Neural progenitor cell (in vitro differentiated cells): ENCODE measurements around the gene KMT5C. TPM values are rescaled to one million over a fixed set of nuclear protein-coding genes. Genes with fewer than 3 reads are reported as not detected.
A peak's percentile ranks its signal among the peaks of the same experiment; 100 is the strongest.

Experiments used
- DNase-seq: peaks from one replicate; pipeline ENCODE4 v3.0.0-alpha.2; 2016; ENCODE audit warnings: low spot score
- H2AFZ ChIP-seq: fragments of 200-600 bp; sonication (generic); replicated peaks from 2 replicates; pipeline ENCODE4 v1.6.1; 2016; ENCODE audit warnings: antibody characterized with exemption
- H3F3A ChIP-seq: fragments of 200-600 bp; sonication (generic); 2 replicates; pipeline ENCODE4 v1.6.1; 2016; ENCODE audit warnings: antibody characterized with exemption, low read depth
- H3K27ac ChIP-seq: fragments of 200-600 bp; sonication (generic); 2 replicates; pipeline ENCODE4 v1.5.1; 2016; ENCODE audit warnings: mild to moderate bottlenecking
- H3K27me3 ChIP-seq: fragments of 200-600 bp; sonication (generic); 2 replicates; pipeline ENCODE4 v1.6.1; 2016; ENCODE audit warnings: mild to moderate bottlenecking, moderate library complexity
- H3K36me3 ChIP-seq: fragments of 200-600 bp; sonication (generic); 2 replicates; pipeline ENCODE4 v1.5.1; 2016
- H3K4me1 ChIP-seq: fragments of 200-600 bp; sonication (generic); 2 replicates; pipeline ENCODE4 v1.6.1; 2016; ENCODE audit warnings: mixed run types
- H3K4me2 ChIP-seq: fragments of 200-600 bp; sonication (generic); 2 replicates; pipeline ENCODE4 v1.6.1; 2016
- H3K4me3 ChIP-seq: fragments of 200-600 bp; sonication (generic); 2 replicates; pipeline ENCODE4 v1.5.1; 2016
- H3K79me2 ChIP-seq: fragments of 200-600 bp; sonication (generic); 2 replicates; pipeline ENCODE4 v1.6.1; 2016; ENCODE audit warnings: low read depth
- H3K9ac ChIP-seq: fragments of 200-600 bp; sonication (generic); 2 replicates; pipeline ENCODE4 v1.6.1; 2016
- H3K9me3 ChIP-seq: fragments of 200-600 bp; sonication (generic); 2 replicates; pipeline ENCODE4 v1.5.1; 2016; ENCODE audit warnings: low read depth
- H4K20me1 ChIP-seq: fragments of 200-600 bp; sonication (generic); 2 replicates; pipeline ENCODE4 v1.6.1; 2016; ENCODE audit warnings: low read depth
- H3K27ac Mint-ChIP-seq: 3 replicates; pipeline ENCODE4 v1.8.0; 2021; ENCODE audit warnings: mixed read lengths
- H3K27me3 Mint-ChIP-seq: 2 replicates; pipeline ENCODE4 v1.8.0; 2022; ENCODE audit warnings: low read depth, mild to moderate bottlenecking, inconsistent platforms, moderate library complexity, mixed read lengths; ENCODE audit not compliant: insufficient read depth
- H3K36me3 Mint-ChIP-seq: 3 replicates; pipeline ENCODE4 v1.8.0; 2021; ENCODE audit warnings: mixed read lengths
- H3K4me1 Mint-ChIP-seq: 3 replicates; pipeline ENCODE4 v1.8.0; 2021; ENCODE audit warnings: mixed read lengths
- H3K4me3 Mint-ChIP-seq: 3 replicates; pipeline ENCODE4 v1.8.0; 2021; ENCODE audit warnings: mild to moderate bottlenecking, moderate library complexity, mixed read lengths
- H3K9me3 Mint-ChIP-seq: 3 replicates; pipeline ENCODE4 v1.8.0; 2020; ENCODE audit warnings: mixed read lengths
- CTCF ChIP-seq: fragments of 200-600 bp; sonication (generic); IDR thresholded peaks from 2 replicates; pipeline ENCODE4 v1.5.1; 2017; ENCODE audit warnings: antibody characterized with exemption, mild to moderate bottlenecking
- EZH2 ChIP-seq: fragments of 200-600 bp; sonication (generic); IDR thresholded peaks from 2 replicates; pipeline ENCODE4 v1.6.1; 2017; ENCODE audit warnings: antibody characterized with exemption, mild to moderate bottlenecking, moderate library complexity
- EZH2phosphoT487 ChIP-seq: fragments of 200-600 bp; sonication (generic); IDR thresholded peaks from 2 replicates; pipeline ENCODE4 v1.6.1; 2017; ENCODE audit warnings: antibody characterized with exemption
- total RNA-seq: library from RNA; depleted of rRNA; stranded (reverse); fragments of >200 nt; gene quantifications from 2 replicates; pipeline ENCODE4 v1.2.3, GENCODE V29; 2015; ENCODE audit warnings: low replicate concordance

The KMT5C gene
- total RNA-seq, 1 donor from 2014 or later: 21.1 TPM

DNA sequence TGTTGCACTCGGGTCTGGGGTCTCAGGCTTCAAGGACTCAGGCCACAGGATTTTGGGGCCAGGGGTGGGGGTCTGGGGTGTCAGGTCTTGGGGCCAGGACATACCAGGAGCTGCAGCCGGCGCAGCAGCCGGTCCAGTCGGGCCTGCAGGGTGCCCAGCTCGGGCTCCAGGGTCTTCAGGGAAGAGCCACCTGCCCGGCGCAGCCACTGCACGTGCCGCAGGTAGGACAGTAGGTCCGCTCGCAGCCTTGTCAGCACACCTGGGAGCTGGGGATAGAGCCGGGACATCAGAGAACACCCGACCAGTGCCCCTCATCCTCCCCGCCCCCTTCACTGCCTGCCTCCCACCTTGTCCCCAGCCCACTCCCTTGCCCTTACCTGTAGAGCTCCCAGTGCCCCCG, 28.4 kb downstream of the KMT5C start:
- H3K27me3 ChIP-seq: peaks cover 61% of the 10 kb centered on the region
- H3K27me3 Mint-ChIP-seq: peaks cover 40% of the 10 kb centered on the region
- H3K36me3 Mint-ChIP-seq: no peaks in the 10 kb centered on the region
- peaks cover 11% of the 10 kb centered on the region for H3F3A ChIP-seq
- TF ChIP-seq CTCF (no peak), EZH2phosphoT487 (no peak), EZH2 (no peak)
- peaks cover 2% of the 10 kb centered on the region for H3K4me1 ChIP-seq
- no peak overlapping the region for H3K9ac ChIP-seq
- DNase-seq: no peak
- H3K4me3 ChIP-seq: no peak overlapping the region
- no peak overlapping the region for H3K4me2 ChIP-seq
- H3K9me3 Mint-ChIP-seq: peaks cover 2% of the 10 kb centered on the region
- no peak overlapping the region for H3K27ac ChIP-seq
- no peaks in the 10 kb centered on the region for H4K20me1 ChIP-seq
- no peaks in the 10 kb centered on the region for H3K79me2 ChIP-seq
- peaks cover 15% of the 10 kb centered on the region for H3K4me1 Mint-ChIP-seq
- H3K27ac Mint-ChIP-seq: no peak overlapping the region
- no peaks in the 10 kb centered on the region for H3K36me3 ChIP-seq
- no peak overlapping the region for H2AFZ ChIP-seq
- H3K4me3 Mint-ChIP-seq: no peak overlapping the region
- H3K9me3 ChIP-seq: no peaks in the 10 kb centered on the region

GRCh38 chr19:55368701-55369563, 29.3 kb downstream of the KMT5C start:
- peak overlapping the region; percentile 95 for H3K4me2 ChIP-seq
- H2AFZ ChIP-seq: no peak overlapping the region
- H3K36me3 ChIP-seq: no peaks in the 10 kb centered on the region
- Mint-ChIP-seq H3K9me3 (peaks cover 2% of the 10 kb centered on the region), H3K4me3 (peak overlapping the region; percentile 60), H3K4me1 (peaks cover 18% of the 10 kb centered on the region), H3K36me3 (no peaks in the 10 kb centered on the region), H3K27ac (no peak overlapping the region), H3K27me3 (peaks cover 39% of the 10 kb centered on the region)
- TF ChIP-seq CTCF (no peak), EZH2phosphoT487 (no peak), EZH2 (no peak)
- no peaks in the 10 kb centered on the region for H3K9me3 ChIP-seq
- no peaks in the 10 kb centered on the region for H3K79me2 ChIP-seq
- peaks cover 5% of the 10 kb centered on the region for H3K4me1 ChIP-seq
- H3K4me3 ChIP-seq: peak overlapping the region; percentile 41
- peaks cover 69% of the 10 kb centered on the region for H3K27me3 ChIP-seq
- H3K27ac ChIP-seq: no peak overlapping the region
- no peaks in the 10 kb centered on the region for H4K20me1 ChIP-seq
- no peak overlapping the region for H3K9ac ChIP-seq
- peak; percentile 63 for DNase-seq
- H3F3A ChIP-seq: peaks cover 15% of the 10 kb centered on the region

- Histone ChIP-seq H3K36me3 (no peaks in the 10 kb centered on the region), H4K20me1 (no peaks in the 10 kb centered on the region), H2AFZ (peak overlapping the region; percentile 89), H3K9me3 (no peaks in the 10 kb centered on the region), H3K4me3 (peak overlapping the region; percentile 55), H3K27ac (no peak overlapping the region), H3K79me2 (no peaks in the 10 kb centered on the region), H3K27me3 (peaks cover 78% of the 10 kb centered on the region), H3K4me2 (peak overlapping the region; percentile 95), H3F3A (peaks cover 16% of the 10 kb centered on the region), H3K4me1 (peaks cover 14% of the 10 kb centered on the region), H3K9ac (no peak overlapping the region)
- H3K4me3 Mint-ChIP-seq: peak overlapping the region; percentile 85
- no peak overlapping the region for H3K27ac Mint-ChIP-seq
- TF ChIP-seq CTCF: no peak
- no peak for TF ChIP-seq EZH2phosphoT487
- TF ChIP-seq EZH2: no peak
- H3K4me1 Mint-ChIP-seq: peaks cover 18% of the 10 kb centered on the region
- peaks cover 38% of the 10 kb centered on the region for H3K27me3 Mint-ChIP-seq
- peak; percentile 87 for DNase-seq
- no peaks in the 10 kb centered on the region for H3K36me3 Mint-ChIP-seq
- peaks cover 2% of the 10 kb centered on the region for H3K9me3 Mint-ChIP-seq
Measured at GRCh38 chr19:55369653-55370304, 30.1 kb downstream of the KMT5C start.
